NB4 (cell line): ENCODE measurements around the gene MECR.

Experiments
- CTCF ChIP-seq: IDR thresholded peaks from one replicate; pipeline ENCODE4 v1.5.1; 2012; ENCODE audit warnings: low read depth, low read length
- MYC ChIP-seq: IDR thresholded peaks from 2 replicates; pipeline ENCODE4 v1.6.1; 2011; ENCODE audit warnings: low read depth, low read length
- POLR2A ChIP-seq: IDR thresholded peaks from 2 replicates; pipeline ENCODE4 v1.6.1; 2011; ENCODE audit warnings: mild to moderate bottlenecking; ENCODE audit not compliant: insufficient read length; ENCODE audit errors: extremely low read depth
- TF ChIP-seq, protein P1 (sequence below): IDR thresholded peaks from 2 replicates; pipeline ENCODE4 v1.6.1; 2011; ENCODE audit warnings: low read depth, low read length

GRCh38 chr1:29258189-29258975 lies 27.6 kb upstream of the MECR start:
- TF ChIP-seq CTCF (no peak), MYC (no peak), POLR2A (no peak)
- TF ChIP-seq, protein P1, sequence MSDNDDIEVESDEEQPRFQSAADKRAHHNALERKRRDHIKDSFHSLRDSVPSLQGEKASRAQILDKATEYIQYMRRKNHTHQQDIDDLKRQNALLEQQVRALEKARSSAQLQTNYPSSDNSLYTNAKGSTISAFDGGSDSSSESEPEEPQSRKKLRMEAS = no peak
